Liver (tissue), 9 donors: ENCODE results near the gene KAT2A. TPM values are rescaled to one million over a fixed set of nuclear protein-coding genes. Genes with fewer than 3 reads are reported as not detected.

Experiments
- DNase-seq: peaks from one replicate; pipeline ENCODE4 v3.0.0-alpha.2; 2017; ENCODE audit warnings: low spot score
- H3K27ac ChIP-seq, 2 donors: one replicate each; pipeline ENCODE4 v1.7.0; 2013; ENCODE audit warnings: inconsistent platforms in 2 of 2, low read length in 2 of 2, control low read depth in 1 of 2, low read depth in 1 of 2, mild to moderate bottlenecking in 1 of 2
- H3K27me3 ChIP-seq, 4 donors: one replicate each; pipeline versions ENCODE4 v1.6.1 to v1.7.0; 2013; ENCODE audit warnings: low read length in 3 of 4, inconsistent platforms in 1 of 4, mild to moderate bottlenecking in 1 of 4, moderate library complexity in 1 of 4; ENCODE audit not compliant: control insufficient read depth in 4 of 4, insufficient read depth in 4 of 4
- H3K36me3 ChIP-seq, 4 donors: one replicate each; pipeline versions ENCODE4 v1.6.1 to v1.7.0; 2013; ENCODE audit warnings: low read length in 3 of 4, mild to moderate bottlenecking in 3 of 4, low read depth in 1 of 4, moderate library complexity in 1 of 4; ENCODE audit not compliant: control insufficient read depth in 4 of 4, insufficient read depth in 3 of 4
- H3K4me1 ChIP-seq, 4 donors: one replicate each; pipeline versions ENCODE4 v1.6.1 to v1.7.0; 2013; ENCODE audit warnings: low read length in 3 of 4, mild to moderate bottlenecking in 3 of 4, moderate library complexity in 1 of 4; ENCODE audit not compliant: control insufficient read depth in 4 of 4, insufficient read depth in 4 of 4
- H3K4me3 ChIP-seq, 3 donors: one replicate each; pipeline versions ENCODE4 v1.6.1 to v1.7.0; 2013; ENCODE audit warnings: low read length in 3 of 3, control low read depth in 1 of 3, low read depth in 1 of 3, mild to moderate bottlenecking in 1 of 3
- H3K9ac ChIP-seq, 2 donors: one replicate each; pipeline ENCODE4 v1.7.0; 2013; ENCODE audit warnings: low read length in 2 of 2, mild to moderate bottlenecking in 2 of 2, moderate library complexity in 2 of 2, control low read depth in 1 of 2, low read depth in 1 of 2
- H3K9me3 ChIP-seq, 4 donors: one replicate each; pipeline versions ENCODE4 v1.6.1 to v1.7.0; 2013; ENCODE audit warnings: low read length in 3 of 4; ENCODE audit not compliant: control insufficient read depth in 4 of 4
- ATF3 ChIP-seq: IDR thresholded peaks from 2 replicates; pipeline ENCODE4 v1.6.1; 2016; ENCODE audit warnings: antibody characterized with exemption
- CTCF ChIP-seq: fragments of 150-350 bp; IDR thresholded peaks from 2 replicates; pipeline ENCODE4 v1.5.1; 2017; ENCODE audit warnings: improper control_type of control experiment, low read depth, low read length; ENCODE audit not compliant: missing input control
- EGR1 ChIP-seq, 2 donors: IDR thresholded peaks; 2 replicates each; pipeline ENCODE4 v1.6.1; 2016 to 2018; ENCODE audit warnings: antibody characterized with exemption in 2 of 2, low read depth in 2 of 2
- FOXA1 ChIP-seq: IDR thresholded peaks from 2 replicates; pipeline ENCODE4 v1.6.1; 2016; ENCODE audit warnings: antibody characterized with exemption
- FOXA2 ChIP-seq: IDR thresholded peaks from 2 replicates; pipeline ENCODE4 v1.6.1; 2016; ENCODE audit warnings: antibody characterized with exemption
- GABPA ChIP-seq, 2 donors: IDR thresholded peaks in 1 of 2; conservative IDR thresholded peaks in 1 of 2; 2 replicates each; pipeline ENCODE4 v1.6.1; 2016; ENCODE audit warnings: antibody characterized with exemption in 2 of 2, mild to moderate bottlenecking in 1 of 2, moderate library complexity in 1 of 2
- HNF4A ChIP-seq, 2 donors: conservative IDR thresholded peaks; 2 replicates each; pipeline ENCODE4 v1.6.1; 2016; ENCODE audit warnings: antibody characterized with exemption in 2 of 2, mild to moderate bottlenecking in 2 of 2
- HNF4G ChIP-seq: IDR thresholded peaks from 2 replicates; pipeline ENCODE4 v1.6.1; 2016; ENCODE audit warnings: antibody characterized with exemption
- JUND ChIP-seq, 2 donors: IDR thresholded peaks; 2 replicates each; pipeline ENCODE4 v1.6.1; 2016; ENCODE audit warnings: antibody characterized with exemption in 2 of 2
- MAX ChIP-seq: IDR thresholded peaks from 2 replicates; pipeline ENCODE4 v1.6.1; 2016; ENCODE audit warnings: antibody characterized with exemption
- NR2F2 ChIP-seq: IDR thresholded peaks from 2 replicates; pipeline ENCODE4 v1.6.1; 2016; ENCODE audit warnings: antibody characterized with exemption
- RAD21 ChIP-seq, 2 donors: IDR thresholded peaks; 2 replicates each; pipeline ENCODE4 v1.6.1; 2016; ENCODE audit warnings: antibody characterized with exemption in 2 of 2, mild to moderate bottlenecking in 2 of 2
- REST ChIP-seq: IDR thresholded peaks from 2 replicates; pipeline ENCODE4 v1.6.1; 2016; ENCODE audit warnings: antibody characterized with exemption, mild to moderate bottlenecking
- RXRA ChIP-seq, 2 donors: IDR thresholded peaks; 2 replicates each; pipeline ENCODE4 v1.6.1; 2017 to 2018; ENCODE audit warnings: antibody characterized with exemption in 2 of 2, mild to moderate bottlenecking in 1 of 2
- SP1 ChIP-seq: IDR thresholded peaks from 2 replicates; pipeline ENCODE4 v1.6.1; 2018; ENCODE audit warnings: antibody characterized with exemption, mild to moderate bottlenecking
- TAF1 ChIP-seq: conservative IDR thresholded peaks from 2 replicates; pipeline ENCODE4 v1.6.1; 2016; ENCODE audit warnings: antibody characterized with exemption, mild to moderate bottlenecking
- YY1 ChIP-seq: IDR thresholded peaks from 2 replicates; pipeline ENCODE4 v1.6.1; 2016; ENCODE audit warnings: antibody characterized with exemption, mild to moderate bottlenecking
- ZBTB33 ChIP-seq: IDR thresholded peaks from 2 replicates; pipeline ENCODE4 v1.6.1; 2016; ENCODE audit warnings: antibody characterized with exemption
- WGBS: extraction: QIAGEN DNeasy Blood & Tissue Kit; methylation state at CpG from one replicate; pipeline ENCODE4 v1.1.7; 2013; 5-methylcytosine and 5-hydroxymethylcytosine counted together
- polyA plus RNA-seq, 2 donors: library from polyadenylated mRNA; stranded (reverse) in 1 of 2; unstranded in 1 of 2; fragments of 200-250 nt in 1 of 2; fragments of >200 nt in 1 of 2; fragmentation: Nextera tagmentation in 1 of 2; extraction: Ambion mirVana in 1 of 2; gene quantifications; one replicate each; pipeline versions ENCODE4 v1.2.1 to v1.2.3, GENCODE V29; 2013 to 2015
- total RNA-seq, 2 donors: library from RNA; depleted of rRNA; stranded (reverse); fragments of >200 nt; gene quantifications; one replicate each; pipeline ENCODE4 v1.2.3, GENCODE V29; 2014
- donor health status: healthy.
- donor health status: healthy.
- donor health status: healthy.
- donor health status: healthy.
- donor health status: healthy.

Gene KAT2A
- total and polyA plus RNA-seq, 4 donors = 5.1 to 14.4 (median 9.6) TPM

GRCh38 chr17:42107597-42108576 lies 13.3 kb downstream of the KAT2A start:
- H3K27ac ChIP-seq = no peak overlapping the region
- no peak overlapping the region for H3K4me3 ChIP-seq
- peak; percentile 94 for DNase-seq
- 73% methylated on average over 51 of the region's 51 CpGs for WGBS
- TF ChIP-seq FOXA2 (no peak), SP1 (peak; percentile 10)
- H3K27me3 ChIP-seq = no peaks in the 10 kb centered on the region
- peaks cover 8 to 32% (median 25%) of the 10 kb centered on the region in 4 donors for H3K4me1 ChIP-seq
- H3K9me3 ChIP-seq = no peaks in the 10 kb centered on the region
- H3K9ac ChIP-seq = no peak overlapping the region
- H3K36me3 ChIP-seq = peaks cover 7 to 27% (median 14%) of the 10 kb centered on the region in 4 donors

GRCh38 chr17:42107124-42107523 lies 14.0 kb downstream of the KAT2A start:
- peaks cover 8 to 28% (median 22%) of the 10 kb centered on the region in 4 donors for H3K4me1 ChIP-seq
- no peak overlapping the region for H3K4me3 ChIP-seq
- H3K9ac ChIP-seq = no peak overlapping the region
- H3K27ac ChIP-seq = no peak overlapping the region
- WGBS = 80% methylated on average over 6 of the region's 6 CpGs
- peaks cover 7 to 30% (median 14%) of the 10 kb centered on the region in 4 donors for H3K36me3 ChIP-seq
- H3K9me3 ChIP-seq = no peaks in the 10 kb centered on the region
- DNase-seq = no peak
- no peaks in the 10 kb centered on the region for H3K27me3 ChIP-seq
- no peak for TF ChIP-seq HNF4G
- no peak for TF ChIP-seq ZBTB33
- no peak for TF ChIP-seq SP1
- no peak for TF ChIP-seq ATF3
- TF ChIP-seq FOXA1 = no peak
- TF ChIP-seq YY1 = no peak
- TF ChIP-seq NR2F2 = no peak
- TF ChIP-seq JUND (IDR thresholded peaks at IDR 0.05) = no peak
- no peak for TF ChIP-seq RXRA (IDR thresholded peaks at IDR 0.05)
- no peak for TF ChIP-seq REST
- no peak for TF ChIP-seq FOXA2
- no peak for TF ChIP-seq GABPA (IDR thresholded peaks at IDR 0.05 in 1 of 2, conservative IDR thresholded peaks at IDR 0.05 in 1 of 2)
- TF ChIP-seq CTCF = no peak
- no peak for TF ChIP-seq EGR1 (IDR thresholded peaks at IDR 0.05; ENCODE audit: low read depth in 2 of 2)
- TF ChIP-seq TAF1 = no peak
- TF ChIP-seq RAD21 (IDR thresholded peaks at IDR 0.05) = no peak
- no peak for TF ChIP-seq MAX
- no peak for TF ChIP-seq HNF4A (conservative IDR thresholded peaks at IDR 0.05)
